ENCODE measurements around the gene CNOT9.

Gene CNOT9

DNA sequence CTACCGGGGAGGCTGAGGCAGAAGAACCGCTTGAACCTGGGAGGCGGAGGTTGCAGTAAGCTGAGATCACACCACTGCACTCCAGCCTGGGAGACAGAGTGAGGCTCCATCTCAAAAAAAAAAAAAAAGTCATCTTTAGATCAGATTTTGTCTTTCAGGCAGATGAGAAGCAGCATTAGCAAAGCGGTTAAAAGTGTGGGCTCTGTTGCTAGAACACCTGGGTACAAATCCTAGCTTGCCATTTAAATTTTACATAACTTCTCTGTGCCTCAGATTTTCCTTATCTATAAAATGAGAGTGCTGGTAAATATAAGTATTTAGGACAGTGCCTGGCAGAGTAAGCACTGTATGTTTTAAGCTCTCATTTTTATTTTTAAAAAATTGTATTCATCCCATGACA is 8.2 kb downstream of the CNOT9 start:
- POLR2A ChIA-PET, result no interaction called here
- 100% methylated on average over 2 of the region's 4 CpGs for WGBS (ENCODE audit: insufficient coverage)
- H3K36me3 ChIP-seq (ENCODE audit: control insufficient read depth in 4 of 4, insufficient read depth in 4 of 4, low read length in 3 of 4), result peaks cover 10 to 51% (median 24%) of the 10 kb centered on the region in 4 experiments

DNA sequence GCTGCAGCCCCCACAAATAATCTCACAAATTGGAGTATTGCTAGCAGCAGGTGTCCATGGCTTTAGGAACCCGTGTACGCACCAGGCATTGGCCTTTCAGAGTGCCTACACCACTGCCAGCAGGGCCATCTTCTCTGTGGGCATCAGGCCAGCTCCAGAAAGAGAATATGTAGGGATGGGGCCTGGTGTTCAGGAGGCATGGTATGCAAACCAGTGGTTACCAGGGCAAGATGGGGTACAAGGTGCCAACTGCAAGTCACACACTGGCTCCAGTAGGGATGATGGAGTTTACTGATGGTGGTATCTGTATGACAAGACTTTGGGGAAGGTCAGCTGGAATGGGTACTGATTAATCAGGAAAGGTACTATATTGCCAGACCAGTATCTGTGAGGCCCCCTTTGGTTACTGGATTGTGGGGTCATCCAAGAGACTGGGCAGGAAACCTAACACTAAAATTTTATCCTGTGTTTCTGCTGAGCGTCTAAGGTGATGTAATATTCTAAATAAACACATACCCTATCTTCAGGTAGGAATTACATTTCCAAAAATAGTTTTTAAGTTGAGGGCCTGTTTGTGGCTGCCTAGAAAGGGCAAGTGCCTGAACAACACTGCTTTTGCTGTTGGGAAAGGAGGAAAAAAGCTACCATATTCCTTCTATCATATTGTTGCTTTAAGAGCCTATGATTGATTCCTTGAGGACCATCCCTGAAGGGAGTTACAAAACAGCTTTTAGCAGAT is 9.0 kb downstream of the CNOT9 start:
- Histone ChIP-seq H3K4me1 (ENCODE audit: control extremely low read depth in 1 of 4, control insufficient read depth in 4 of 4, insufficient read depth in 4 of 4, low read length in 3 of 4) (no peaks in the 10 kb centered on the region), H3K36me3 (ENCODE audit: control insufficient read depth in 4 of 4, insufficient read depth in 4 of 4, low read length in 3 of 4) (peaks cover 6 to 46% (median 20%) of the 10 kb centered on the region in 4 experiments), H3K9me3 (ENCODE audit: control extremely low read depth in 1 of 5, control insufficient read depth in 4 of 5, insufficient read depth in 2 of 5, low read depth in 1 of 5, low read length in 4 of 5) (no peaks in the 10 kb centered on the region), H3K27ac (ENCODE audit: insufficient read depth in 1 of 2, low read depth in 1 of 2, low read length in 2 of 2, poor library complexity in 1 of 2, severe bottlenecking in 2 of 2) (no peak overlapping the region), H3K27me3 (replicated peaks in 2 of 5; ENCODE audit: control insufficient read depth in 4 of 5, insufficient read depth in 5 of 5, low read length in 4 of 5) (no peaks in the 10 kb centered on the region), H3K4me3 (ENCODE audit: control insufficient read depth in 1 of 7, extremely low read depth in 1 of 7, insufficient read depth in 4 of 7, low read depth in 2 of 7, low read length in 6 of 7) (no peak overlapping the region)
- POLR2A ChIA-PET, result no interaction called here
- DNase-seq, result no peak
- CTCF ChIA-PET, result interaction anchor here (0.7 to 1.4 kb wide), 4 partner anchors 10 to 64 kb away, joined by 3 to 5 read pairs (median 4); partner anchors contain the start of gene PLCD4
- 100% methylated on average over 1 of the region's 3 CpGs for WGBS (ENCODE audit: insufficient coverage)

More for the DNA sequence above, 8.2 kb downstream of the CNOT9 start:
- H3K4me1 ChIP-seq (ENCODE audit: control extremely low read depth in 1 of 4, control insufficient read depth in 4 of 4, insufficient read depth in 4 of 4, low read length in 3 of 4), result no peaks in the 10 kb centered on the region
- no peaks in the 10 kb centered on the region for H3K27me3 ChIP-seq (replicated peaks in 2 of 5; ENCODE audit: control insufficient read depth in 4 of 5, insufficient read depth in 5 of 5, low read length in 4 of 5)
- no peak overlapping the region for H3K4me3 ChIP-seq (ENCODE audit: control insufficient read depth in 1 of 7, extremely low read depth in 1 of 7, insufficient read depth in 4 of 7, low read depth in 2 of 7, low read length in 6 of 7)
- H3K9me3 ChIP-seq (ENCODE audit: control extremely low read depth in 1 of 5, control insufficient read depth in 4 of 5, insufficient read depth in 2 of 5, low read depth in 1 of 5, low read length in 4 of 5), result no peaks in the 10 kb centered on the region
- H3K27ac ChIP-seq (ENCODE audit: insufficient read depth in 1 of 2, low read depth in 1 of 2, low read length in 2 of 2, poor library complexity in 1 of 2, severe bottlenecking in 2 of 2), result no peak overlapping the region
- DNase-seq, result no peak
- CTCF ChIA-PET, result no interaction called here

DNA sequence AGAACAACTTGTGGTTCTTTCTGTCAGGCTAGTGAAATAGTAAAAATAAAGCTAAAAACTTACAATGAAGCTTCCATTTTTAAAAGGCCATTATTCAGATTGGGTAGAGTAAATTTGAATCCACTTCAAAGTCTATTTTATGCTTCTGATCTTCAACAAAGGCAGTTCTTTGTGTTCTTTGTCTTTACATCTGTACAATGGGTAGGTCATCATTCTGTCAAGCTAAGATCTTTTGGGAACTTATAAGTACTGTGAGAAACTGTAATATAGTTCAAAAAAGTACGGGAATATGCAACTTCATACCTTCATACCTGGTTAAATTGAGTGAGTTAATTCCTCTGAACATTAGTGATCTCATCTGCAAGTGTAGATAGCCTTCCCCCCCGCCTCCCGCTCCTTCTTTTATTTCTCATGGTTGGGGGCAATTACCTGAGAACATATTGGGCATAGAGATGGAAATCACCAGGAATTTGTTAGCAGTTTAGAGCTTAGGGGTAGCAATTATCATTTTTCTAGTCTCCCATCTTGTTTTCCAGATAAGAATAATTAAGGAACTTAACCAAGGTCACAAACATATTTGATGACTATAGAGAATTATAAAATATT is 9.7 kb downstream of the CNOT9 start:
- CTCF ChIA-PET, result interaction anchor here (0.7 to 1.4 kb wide), 4 partner anchors 9 to 65 kb away, joined by 3 to 5 read pairs (median 4); partner anchors contain the start of gene PLCD4
- POLR2A ChIA-PET, result no interaction called here
- Histone ChIP-seq H3K4me3 (ENCODE audit: control insufficient read depth in 1 of 7, extremely low read depth in 1 of 7, insufficient read depth in 4 of 7, low read depth in 2 of 7, low read length in 6 of 7) (no peak overlapping the region), H3K27me3 (replicated peaks in 2 of 5; ENCODE audit: control insufficient read depth in 4 of 5, insufficient read depth in 5 of 5, low read length in 4 of 5) (no peaks in the 10 kb centered on the region), H3K27ac (ENCODE audit: insufficient read depth in 1 of 2, low read depth in 1 of 2, low read length in 2 of 2, poor library complexity in 1 of 2, severe bottlenecking in 2 of 2) (no peak overlapping the region), H3K9me3 (ENCODE audit: control extremely low read depth in 1 of 5, control insufficient read depth in 4 of 5, insufficient read depth in 2 of 5, low read depth in 1 of 5, low read length in 4 of 5) (no peaks in the 10 kb centered on the region), H3K36me3 (ENCODE audit: control insufficient read depth in 4 of 4, insufficient read depth in 4 of 4, low read length in 3 of 4) (peaks cover 11 to 49% (median 22%) of the 10 kb centered on the region in 4 experiments), H3K4me1 (ENCODE audit: control extremely low read depth in 1 of 4, control insufficient read depth in 4 of 4, insufficient read depth in 4 of 4, low read length in 3 of 4) (no peaks in the 10 kb centered on the region)
- 100% methylated on average over 1 of the region's 3 CpGs for WGBS (ENCODE audit: insufficient coverage)
- no peak for DNase-seq

DNA sequence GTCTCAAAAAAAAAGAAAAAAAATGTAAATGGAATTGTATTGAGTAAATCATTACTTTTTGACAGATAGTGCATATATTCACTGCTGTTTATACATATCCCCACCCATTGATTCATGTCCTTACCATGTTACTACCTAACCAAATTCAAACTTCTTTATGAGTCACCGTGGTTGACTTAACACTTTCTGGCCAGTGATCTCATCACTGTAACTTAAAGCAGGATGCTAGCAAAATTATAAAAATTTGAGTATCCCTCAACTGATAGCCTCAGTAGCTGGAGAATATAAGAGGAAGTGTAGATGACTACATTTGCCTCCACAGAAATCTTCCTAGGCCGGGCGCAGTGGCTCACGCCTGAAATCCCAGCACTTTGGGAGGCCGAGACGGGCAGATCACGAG is 13.4 kb downstream of the CNOT9 start:
- no peaks in the 10 kb centered on the region for H3K9me3 ChIP-seq (ENCODE audit: control extremely low read depth in 1 of 5, control insufficient read depth in 4 of 5, insufficient read depth in 2 of 5, low read depth in 1 of 5, low read length in 4 of 5)
- H3K4me3 ChIP-seq (ENCODE audit: control insufficient read depth in 1 of 7, extremely low read depth in 1 of 7, insufficient read depth in 4 of 7, low read depth in 2 of 7, low read length in 6 of 7), result no peak overlapping the region
- CTCF ChIA-PET, result interaction anchor here (1.5 kb wide), 1 partner anchor 31 kb away, joined by 3 read pairs; no protein-coding TSS in a partner anchor
- POLR2A ChIA-PET, result no interaction called here
- H3K27me3 ChIP-seq (replicated peaks in 2 of 5; ENCODE audit: control insufficient read depth in 4 of 5, insufficient read depth in 5 of 5, low read length in 4 of 5), result no peaks in the 10 kb centered on the region
- H3K4me1 ChIP-seq (ENCODE audit: control extremely low read depth in 1 of 4, control insufficient read depth in 4 of 4, insufficient read depth in 4 of 4, low read length in 3 of 4), result no peaks in the 10 kb centered on the region
- H3K36me3 ChIP-seq (ENCODE audit: control insufficient read depth in 4 of 4, insufficient read depth in 4 of 4, low read length in 3 of 4), result peaks cover 18 to 57% (median 38%) of the 10 kb centered on the region in 4 experiments
- no CpG with 5 or more reads among the region's 7 CpGs for WGBS (ENCODE audit: insufficient coverage)
- no peak overlapping the region for H3K27ac ChIP-seq (ENCODE audit: insufficient read depth in 1 of 2, low read depth in 1 of 2, low read length in 2 of 2, poor library complexity in 1 of 2, severe bottlenecking in 2 of 2)
- peak in 2 of 3 donors; percentile 29 to 40 for DNase-seq

DNA sequence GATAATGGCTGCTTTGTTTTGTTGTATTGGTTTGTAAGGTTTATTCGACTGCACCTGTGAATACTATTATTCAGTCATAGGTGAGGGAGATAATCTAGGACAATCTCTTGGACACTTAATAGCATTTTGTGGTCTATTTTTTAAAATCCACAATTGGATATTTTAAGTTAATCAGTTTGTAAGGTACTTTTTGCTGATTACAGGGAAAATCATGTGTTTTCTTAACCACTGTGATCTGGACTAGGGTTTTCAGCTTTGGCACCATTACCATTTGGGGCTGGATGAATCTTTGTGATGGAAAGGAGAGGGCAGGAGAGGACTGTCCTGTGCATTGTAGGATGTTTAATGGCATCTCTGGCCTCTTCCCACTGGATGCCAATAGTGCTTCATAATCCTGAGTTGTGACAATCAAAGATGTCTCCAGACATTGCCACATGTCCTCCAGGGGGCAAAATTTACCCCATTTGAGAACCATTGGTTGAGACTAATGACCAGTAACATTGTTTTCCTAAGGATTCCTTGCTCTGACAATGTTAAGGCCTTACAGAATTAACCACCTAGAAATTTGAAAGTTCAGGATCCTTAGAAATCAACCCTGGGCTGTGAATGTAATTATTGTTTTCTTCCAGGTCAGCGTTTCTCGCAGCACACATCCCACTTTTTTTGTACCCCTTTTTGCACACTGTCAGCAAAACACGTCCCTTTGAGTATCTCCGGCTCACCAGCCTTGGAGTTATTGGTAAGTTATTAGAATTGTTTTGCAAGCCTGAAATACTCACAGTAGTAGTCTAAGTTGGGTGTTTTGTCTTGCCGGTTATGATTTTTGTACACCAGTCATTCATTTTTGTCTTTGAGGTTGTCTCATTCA is 15.6 kb downstream of the CNOT9 start:
- ChIA-PET CTCF (no interaction called here), POLR2A (no interaction called here)
- no peaks in the 10 kb centered on the region for H3K9me3 ChIP-seq (ENCODE audit: control extremely low read depth in 1 of 5, control insufficient read depth in 4 of 5, insufficient read depth in 2 of 5, low read depth in 1 of 5, low read length in 4 of 5)
- WGBS (ENCODE audit: insufficient coverage), result no CpG with 5 or more reads among the region's 6 CpGs
- H3K4me1 ChIP-seq (ENCODE audit: control extremely low read depth in 1 of 4, control insufficient read depth in 4 of 4, insufficient read depth in 4 of 4, low read length in 3 of 4), result no peaks in the 10 kb centered on the region
- DNase-seq, result no peak
- no peaks in the 10 kb centered on the region for H3K27me3 ChIP-seq (replicated peaks in 2 of 5; ENCODE audit: control insufficient read depth in 4 of 5, insufficient read depth in 5 of 5, low read length in 4 of 5)
- no peak overlapping the region for H3K4me3 ChIP-seq (ENCODE audit: control insufficient read depth in 1 of 7, extremely low read depth in 1 of 7, insufficient read depth in 4 of 7, low read depth in 2 of 7, low read length in 6 of 7)
- no peak overlapping the region for H3K27ac ChIP-seq (ENCODE audit: insufficient read depth in 1 of 2, low read depth in 1 of 2, low read length in 2 of 2, poor library complexity in 1 of 2, severe bottlenecking in 2 of 2)
- peaks cover 19 to 62% (median 46%) of the 10 kb centered on the region in 4 experiments for H3K36me3 ChIP-seq (ENCODE audit: control insufficient read depth in 4 of 4, insufficient read depth in 4 of 4, low read length in 3 of 4)

DNA sequence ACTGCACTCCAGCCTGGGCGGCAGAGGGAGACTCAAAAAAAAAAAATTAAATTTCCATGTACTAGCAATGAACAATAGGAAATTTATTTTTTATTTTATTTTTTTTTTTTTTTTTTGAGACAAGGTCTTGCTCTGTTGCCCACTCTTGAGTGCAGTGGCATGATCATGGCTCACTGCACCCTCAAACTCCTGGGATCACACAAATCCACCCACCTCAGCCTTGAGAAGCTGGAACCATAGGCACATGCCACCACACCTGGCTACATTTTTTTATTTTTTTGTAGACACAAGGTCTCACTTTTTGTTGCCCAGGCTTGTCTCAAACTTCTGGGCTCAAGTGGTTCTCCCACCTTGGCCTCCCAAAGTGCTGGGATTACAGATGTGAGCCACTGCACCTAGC is 16.9 kb downstream of the CNOT9 start:
- H3K27me3 ChIP-seq (replicated peaks in 2 of 5; ENCODE audit: control insufficient read depth in 4 of 5, insufficient read depth in 5 of 5, low read length in 4 of 5), result no peaks in the 10 kb centered on the region
- peaks cover 23 to 71% (median 52%) of the 10 kb centered on the region in 4 experiments for H3K36me3 ChIP-seq (ENCODE audit: control insufficient read depth in 4 of 4, insufficient read depth in 4 of 4, low read length in 3 of 4)

More for the DNA sequence above, 16.9 kb downstream of the CNOT9 start:
- WGBS (ENCODE audit: insufficient coverage), result no CpG with 5 or more reads among the region's 1 CpG
- DNase-seq, result no peak
- Histone ChIP-seq H3K4me1 (ENCODE audit: control extremely low read depth in 1 of 4, control insufficient read depth in 4 of 4, insufficient read depth in 4 of 4, low read length in 3 of 4) (no peaks in the 10 kb centered on the region), H3K9me3 (ENCODE audit: control extremely low read depth in 1 of 5, control insufficient read depth in 4 of 5, insufficient read depth in 2 of 5, low read depth in 1 of 5, low read length in 4 of 5) (no peaks in the 10 kb centered on the region), H3K27ac (ENCODE audit: insufficient read depth in 1 of 2, low read depth in 1 of 2, low read length in 2 of 2, poor library complexity in 1 of 2, severe bottlenecking in 2 of 2) (no peak overlapping the region), H3K4me3 (ENCODE audit: control insufficient read depth in 1 of 7, extremely low read depth in 1 of 7, insufficient read depth in 4 of 7, low read depth in 2 of 7, low read length in 6 of 7) (no peak overlapping the region)
- CTCF ChIA-PET, result interaction anchor here (1.0 to 1.9 kb wide), 3 partner anchors 10 to 41 kb away, joined by 3 to 5 read pairs (median 4); no protein-coding TSS in a partner anchor
- POLR2A ChIA-PET, result no interaction called here

Data from common myeloid progenitor, CD34-positive (primary cell).